SU-DHL-6 (cell line): ENCODE measurements around the gene MICAL1.

ENCODE experiments used
- H2AFZ ChIP-seq: fragments of 200-600 bp; sonication (generic); 2 replicates; pipeline ENCODE4 v1.6.1; 2014; ENCODE audit warnings: low read depth, mild to moderate bottlenecking, moderate library complexity, mixed read lengths, antibody characterized with exemption, low read length; ENCODE audit not compliant: severe bottlenecking
- H3F3A ChIP-seq: fragments of 200-600 bp; shearing (Covaris generic); 2 replicates; pipeline ENCODE4 v1.6.0; 2016; ENCODE audit warnings: antibody characterized with exemption, mild to moderate bottlenecking; ENCODE audit not compliant: insufficient read depth
- H3K27ac ChIP-seq: fragments of 200-600 bp; sonication (generic); 2 replicates; pipeline ENCODE4 v1.5.1; 2016; ENCODE audit warnings: low read depth, mild to moderate bottlenecking, low read length, moderate library complexity, mixed read lengths
- H3K27me3 ChIP-seq: fragments of 200-600 bp; sonication (generic), shearing (Covaris generic); 2 replicates; pipeline ENCODE4 v1.6.0; 2014; ENCODE audit warnings: mild to moderate bottlenecking, low read length
- H3K36me3 ChIP-seq: fragments of 200-600 bp; sonication (generic); 2 replicates; pipeline ENCODE4 v1.6.1; 2014; ENCODE audit warnings: mild to moderate bottlenecking, low read length, mixed read lengths
- H3K4me2 ChIP-seq: fragments of 300-600, 200-600 bp; shearing (Covaris generic), sonication (generic); 2 replicates; pipeline ENCODE4 v1.6.0; 2014; ENCODE audit warnings: low read length, low read depth, mild to moderate bottlenecking; ENCODE audit not compliant: poor library complexity, severe bottlenecking
- H3K4me3 ChIP-seq: fragments of 200-600 bp; sonication (generic); 2 replicates; pipeline ENCODE4 v1.5.1; 2014; ENCODE audit warnings: antibody characterized with exemption, low read length, mild to moderate bottlenecking, mixed read lengths; ENCODE audit not compliant: insufficient read depth, poor library complexity, severe bottlenecking
- H3K79me2 ChIP-seq: fragments of 200-600 bp; sonication (generic); 2 replicates; pipeline ENCODE4 v1.6.1; 2014; ENCODE audit warnings: mild to moderate bottlenecking, low read length, moderate library complexity; ENCODE audit not compliant: insufficient read depth
- H3K9ac ChIP-seq: fragments of 200-600 bp; sonication (generic); 2 replicates; pipeline ENCODE4 v1.7.0; 2014; ENCODE audit warnings: mild to moderate bottlenecking, low read length
- H3K9me2 ChIP-seq: fragments of 200-600 bp; sonication (generic); replicated peaks from 2 replicates; pipeline ENCODE4 v1.6.1; 2014; ENCODE audit warnings: low read length; ENCODE audit not compliant: insufficient read depth
- H3K9me3 ChIP-seq: fragments of 200-600 bp; sonication (generic); 2 replicates; pipeline ENCODE4 v1.6.1; 2014; ENCODE audit warnings: low read length, mixed read lengths; ENCODE audit not compliant: insufficient read depth
- H4K20me1 ChIP-seq: fragments of 200-600 bp; sonication (generic); 2 replicates; pipeline ENCODE4 v1.6.1; 2014; ENCODE audit warnings: low read depth, mild to moderate bottlenecking, antibody characterized with exemption, low read length, moderate library complexity, mixed read lengths
- EZH2phosphoT487 ChIP-seq: fragments of 200-600 bp; sonication (generic), shearing (Covaris generic); conservative IDR thresholded peaks from 2 replicates; pipeline ENCODE4 v1.6.1; 2018; ENCODE audit warnings: mild to moderate bottlenecking, antibody characterized with exemption, low read length, moderate library complexity, mixed read lengths
- TF ChIP-seq, protein P1 (sequence below): fragments of 200-600 bp; sonication (generic); IDR thresholded peaks from one replicate; pipeline ENCODE4 v1.5.1; 2017; ENCODE audit warnings: antibody characterized with exemption, mild to moderate bottlenecking, low read length, moderate library complexity; ENCODE audit not compliant: insufficient read depth, poor library complexity, severe bottlenecking

Gene MICAL1

DNA sequence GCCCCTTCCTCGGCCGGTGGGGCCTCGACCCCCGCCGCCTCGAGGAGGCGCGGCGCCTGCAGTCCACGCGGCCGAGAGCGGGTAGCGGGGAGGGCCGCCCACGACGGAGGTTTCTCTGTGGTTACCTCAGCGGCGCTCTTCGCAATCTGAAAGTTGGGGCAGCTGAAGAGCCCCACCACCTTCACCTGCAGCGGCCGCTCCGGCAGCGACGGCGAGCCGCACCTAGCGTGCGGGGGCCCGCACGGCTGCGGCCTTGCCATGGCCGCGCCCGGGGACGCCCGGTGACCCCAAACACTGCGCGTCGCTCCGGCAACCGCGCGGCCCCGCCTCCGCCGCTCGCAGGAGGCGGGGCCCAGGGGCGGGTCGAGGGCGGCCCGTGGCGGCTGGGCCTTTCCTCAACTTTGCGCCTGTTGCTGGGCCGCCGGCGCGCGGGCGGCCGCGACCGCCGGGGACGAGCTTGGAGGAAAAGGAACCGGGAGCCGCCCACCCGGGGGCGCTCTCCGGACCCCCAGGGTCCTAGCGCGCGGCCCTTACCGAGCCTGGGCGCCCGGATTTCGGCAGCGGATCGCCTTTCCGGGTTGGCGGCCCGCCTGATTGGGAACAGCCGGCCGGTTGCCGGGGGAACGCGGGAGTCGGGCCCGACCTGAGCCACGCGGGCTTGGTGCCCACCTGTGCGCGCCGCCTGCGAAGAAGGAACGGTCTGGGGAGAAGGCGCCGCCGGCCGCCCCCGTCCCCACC is 15.1 kb downstream of the MICAL1 start, which contains the start of the genes PPIL6 and SMPD2:
TSS of gene PPIL6 (minus strand) at position 298 of the 738 bp plus-strand sequence. CDS start at position 260, 38 bp downstream.
TSS of gene SMPD2 (plus strand) at position 394 of the 738 bp plus-strand sequence. CDS start 398 bp downstream, outside the sequence.
- Histone ChIP-seq H4K20me1 (no peaks in the 10 kb centered on the region), H2AFZ (peak within 1 kb of the TSS; percentile 96), H3K9ac (peak within 1 kb of the TSS; percentile 97), H3K4me3 (peak within 1 kb of the TSS; percentile 99), H3K36me3 (no peaks in the 10 kb centered on the region), H3F3A (0 out of 2 replicates have a peak, but pooled peaks cover 4% of the 10 kb centered on the region), H3K79me2 (no peaks in the 10 kb centered on the region), H3K27me3 (no peaks in the 10 kb centered on the region; the same call in 1 of the 2 replicates), H3K27ac (peak within 1 kb of the TSS; percentile 62), H3K9me2 (no peaks in the 10 kb centered on the region), H3K9me3 (no peaks in the 10 kb centered on the region), H3K4me2 (peak within 1 kb of the TSS; percentile 61)
- no peak for TF ChIP-seq EZH2phosphoT487
- TF ChIP-seq, protein P1, sequence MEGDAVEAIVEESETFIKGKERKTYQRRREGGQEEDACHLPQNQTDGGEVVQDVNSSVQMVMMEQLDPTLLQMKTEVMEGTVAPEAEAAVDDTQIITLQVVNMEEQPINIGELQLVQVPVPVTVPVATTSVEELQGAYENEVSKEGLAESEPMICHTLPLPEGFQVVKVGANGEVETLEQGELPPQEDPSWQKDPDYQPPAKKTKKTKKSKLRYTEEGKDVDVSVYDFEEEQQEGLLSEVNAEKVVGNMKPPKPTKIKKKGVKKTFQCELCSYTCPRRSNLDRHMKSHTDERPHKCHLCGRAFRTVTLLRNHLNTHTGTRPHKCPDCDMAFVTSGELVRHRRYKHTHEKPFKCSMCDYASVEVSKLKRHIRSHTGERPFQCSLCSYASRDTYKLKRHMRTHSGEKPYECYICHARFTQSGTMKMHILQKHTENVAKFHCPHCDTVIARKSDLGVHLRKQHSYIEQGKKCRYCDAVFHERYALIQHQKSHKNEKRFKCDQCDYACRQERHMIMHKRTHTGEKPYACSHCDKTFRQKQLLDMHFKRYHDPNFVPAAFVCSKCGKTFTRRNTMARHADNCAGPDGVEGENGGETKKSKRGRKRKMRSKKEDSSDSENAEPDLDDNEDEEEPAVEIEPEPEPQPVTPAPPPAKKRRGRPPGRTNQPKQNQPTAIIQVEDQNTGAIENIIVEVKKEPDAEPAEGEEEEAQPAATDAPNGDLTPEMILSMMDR = no peak

DNA sequence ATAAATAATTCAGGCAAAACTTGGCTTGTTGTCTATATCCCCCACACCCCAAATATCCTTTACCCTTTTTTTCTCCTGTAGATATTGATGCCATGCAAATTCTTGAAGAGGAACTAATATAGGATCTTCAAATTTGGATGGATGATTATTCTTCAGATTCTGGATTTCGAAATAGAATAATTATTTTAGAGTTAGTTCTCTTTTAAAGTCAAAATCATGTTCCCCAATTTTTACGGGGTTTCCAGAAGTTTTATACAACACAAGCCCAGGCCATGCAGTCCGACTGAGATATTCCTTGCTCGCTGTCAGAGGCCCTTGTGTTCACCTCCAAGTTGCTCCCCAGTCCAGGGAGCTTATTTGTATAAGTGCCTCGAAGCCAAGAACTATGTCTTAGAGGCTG is 19.5 kb downstream of the MICAL1 start:
- H3K27me3 ChIP-seq = no peaks in the 10 kb centered on the region; the same call in 1 of the 2 replicates
- H3K79me2 ChIP-seq = no peaks in the 10 kb centered on the region
- no peaks in the 10 kb centered on the region for H4K20me1 ChIP-seq
- no peaks in the 10 kb centered on the region for H3K36me3 ChIP-seq
- no peak overlapping the region for H3K4me3 ChIP-seq
- H3K4me2 ChIP-seq = no peak overlapping the region
- no peaks in the 10 kb centered on the region for H3K9me3 ChIP-seq
- H3K27ac ChIP-seq = no peak overlapping the region
- 0 out of 2 replicates have a peak, but pooled peaks cover 4% of the 10 kb centered on the region for H3F3A ChIP-seq
- no peak overlapping the region for H2AFZ ChIP-seq
- H3K9ac ChIP-seq = no peak overlapping the region
- no peaks in the 10 kb centered on the region for H3K9me2 ChIP-seq
- no peak for TF ChIP-seq EZH2phosphoT487
- TF ChIP-seq, protein P1 = no peak

DNA sequence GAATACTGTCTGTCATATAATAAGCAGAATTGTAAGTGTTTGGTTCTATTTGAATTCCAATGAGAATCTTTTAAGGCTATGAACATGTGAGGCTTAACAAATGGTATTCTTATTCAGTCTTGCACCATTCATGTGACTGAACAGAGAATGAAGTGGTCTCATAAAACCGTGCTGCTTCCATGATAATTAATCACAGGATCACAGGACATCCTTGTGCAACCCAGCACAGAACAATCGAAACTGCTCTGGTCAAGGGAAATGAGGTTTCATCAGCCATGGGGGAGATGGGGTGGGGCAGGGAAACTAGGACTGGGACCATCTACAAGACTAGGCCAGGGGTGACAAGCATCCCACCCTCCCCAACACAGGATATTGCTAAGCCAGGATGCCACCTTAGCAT is 21.1 kb downstream of the MICAL1 start:
- Histone ChIP-seq H3K9me3 (no peaks in the 10 kb centered on the region), H3K79me2 (no peaks in the 10 kb centered on the region), H2AFZ (no peak overlapping the region), H3K4me3 (no peak overlapping the region), H3K36me3 (no peaks in the 10 kb centered on the region), H3K27me3 (no peaks in the 10 kb centered on the region; the same call in 1 of the 2 replicates), H3K9ac (no peak overlapping the region), H3F3A (no peaks in the 10 kb centered on the region), H3K4me2 (no peak overlapping the region), H3K9me2 (no peaks in the 10 kb centered on the region), H3K27ac (no peak overlapping the region), H4K20me1 (no peaks in the 10 kb centered on the region)
- TF ChIP-seq, protein P1 = no peak
- no peak for TF ChIP-seq EZH2phosphoT487
